Activated gamma-delta T cell (primary cell): ENCODE measurements around the gene FOXP1.

Experiments used
- DNase-seq: peaks from one replicate; lab custom pipeline; 2025; lab: John Stamatoyannopoulos, UW

The FOXP1 gene

GRCh38 chr3:71102111-71102983 lies 481.2 kb downstream of the FOXP1 start:
- DNase-seq: no peak

GRCh38 chr3:71101626-71102025 lies 481.9 kb downstream of the FOXP1 start:
- no peak for DNase-seq

GRCh38 chr3:71101014-71101413 lies 482.5 kb downstream of the FOXP1 start:
- no peak for DNase-seq

GRCh38 chr3:71099997-71100719 lies 483.4 kb downstream of the FOXP1 start:
- no peak for DNase-seq

GRCh38 chr3:71097557-71097956 lies 486.0 kb downstream of the FOXP1 start:
- no peak for DNase-seq

GRCh38 chr3:71095511-71096291 lies 487.8 kb downstream of the FOXP1 start:
- DNase-seq: no peak

- DNase-seq: no peak
Measured at GRCh38 chr3:71094658-71095209, 488.8 kb downstream of the FOXP1 start.

- DNase-seq: no peak
Measured at GRCh38 chr3:71092665-71093064, 490.9 kb downstream of the FOXP1 start.

GRCh38 chr3:71090207-71090606 lies 493.3 kb downstream of the FOXP1 start:
- no peak for DNase-seq

- no peak for DNase-seq
Measured at GRCh38 chr3:71089271-71089847, 494.2 kb downstream of the FOXP1 start.

GRCh38 chr3:71088742-71089141 lies 494.8 kb downstream of the FOXP1 start:
- DNase-seq: no peak

- no peak for DNase-seq
Measured at GRCh38 chr3:71088019-71088708, 495.4 kb downstream of the FOXP1 start.

- DNase-seq: no peak
Measured at GRCh38 chr3:71087143-71088018, 496.1 kb downstream of the FOXP1 start.

GRCh38 chr3:71086777-71087142 lies 496.8 kb downstream of the FOXP1 start:
- DNase-seq: no peak

GRCh38 chr3:71083726-71084131 lies 499.8 kb downstream of the FOXP1 start:
- DNase-seq: no peak

GRCh38 chr3:71082833-71083232 lies 500.7 kb downstream of the FOXP1 start:
- DNase-seq: no peak

GRCh38 chr3:71080517-71081083 lies 502.9 kb downstream of the FOXP1 start:
- DNase-seq: no peak

- DNase-seq: no peak
Measured at GRCh38 chr3:71078723-71079525, 504.6 kb downstream of the FOXP1 start.

GRCh38 chr3:71078199-71078598 lies 505.3 kb downstream of the FOXP1 start:
- no peak for DNase-seq
